ENCODE measurements around the gene FKBP11.
A peak's percentile ranks its signal among the peaks of the same experiment; 100 is the strongest.

The FKBP11 gene

GRCh38 chr12:48940181-48940580 lies 14.9 kb upstream of the FKBP11 start:
- H3K4me3 ChIP-seq (replicated peaks; ENCODE audit: low read depth, low read length): no peak overlapping the region
- no peak for DNase-seq (ENCODE audit: extremely low read depth, low read depth)
- TF ChIP-seq CTCF (IDR thresholded peaks at IDR 0.05; ENCODE audit: low read depth, low read length, missing control alignments): no peak

- no peak overlapping the region for H3K4me3 ChIP-seq (replicated peaks; ENCODE audit: low read depth, low read length)
- TF ChIP-seq CTCF (IDR thresholded peaks at IDR 0.05; ENCODE audit: low read depth, low read length, missing control alignments): no peak
- no peak for DNase-seq (ENCODE audit: extremely low read depth, low read depth)
Measured at GRCh38 chr12:48938805-48939204, 13.5 kb upstream of the FKBP11 start.

- no peak for DNase-seq (ENCODE audit: extremely low read depth, low read depth)
- peak; percentile 45 for TF ChIP-seq CTCF (IDR thresholded peaks at IDR 0.05; ENCODE audit: low read depth, low read length, missing control alignments)
- H3K4me3 ChIP-seq (replicated peaks; ENCODE audit: low read depth, low read length): no peak overlapping the region
Measured at GRCh38 chr12:48937170-48937569, 11.9 kb upstream of the FKBP11 start.

- DNase-seq (ENCODE audit: extremely low read depth, low read depth): no peak
- TF ChIP-seq CTCF (IDR thresholded peaks at IDR 0.05; ENCODE audit: low read depth, low read length, missing control alignments): peak; percentile 98
- no peak overlapping the region for H3K4me3 ChIP-seq (replicated peaks; ENCODE audit: low read depth, low read length)
Measured at GRCh38 chr12:48936379-48936979, 11.2 kb upstream of the FKBP11 start.

- DNase-seq (ENCODE audit: extremely low read depth, low read depth): no peak
- TF ChIP-seq CTCF (IDR thresholded peaks at IDR 0.05; ENCODE audit: low read depth, low read length, missing control alignments): peak; percentile 40
- no peak overlapping the region for H3K4me3 ChIP-seq (replicated peaks; ENCODE audit: low read depth, low read length)
Measured at GRCh38 chr12:48934312-48934706, 9.0 kb upstream of the FKBP11 start.

- no peak for DNase-seq (ENCODE audit: extremely low read depth, low read depth)
- no peak overlapping the region for H3K4me3 ChIP-seq (replicated peaks; ENCODE audit: low read depth, low read length)
- TF ChIP-seq CTCF (IDR thresholded peaks at IDR 0.05; ENCODE audit: low read depth, low read length, missing control alignments): no peak
Measured at GRCh38 chr12:48933664-48934311, 8.5 kb upstream of the FKBP11 start.
